ENCODE measurements around the gene UBE2D1. TPM values are rescaled to one million over a fixed set of nuclear protein-coding genes. Genes with fewer than 3 reads are reported as not detected.

The UBE2D1 gene
- total RNA-seq, 4 donors from 2014 or later: 3.0 to 21.9 (median 8.9) TPM

- H3K36me3 ChIP-seq: no peaks in the 10 kb centered on the region
- no peak for DNase-seq
- H3K27ac ChIP-seq: no peak overlapping the region
- WGBS, 2 donors (ENCODE audit: low coverage in 1 of 2): 91 to 92% methylated on average over 4 to 7 of the region's 7 CpGs
- TF ChIP-seq, protein P1, sequence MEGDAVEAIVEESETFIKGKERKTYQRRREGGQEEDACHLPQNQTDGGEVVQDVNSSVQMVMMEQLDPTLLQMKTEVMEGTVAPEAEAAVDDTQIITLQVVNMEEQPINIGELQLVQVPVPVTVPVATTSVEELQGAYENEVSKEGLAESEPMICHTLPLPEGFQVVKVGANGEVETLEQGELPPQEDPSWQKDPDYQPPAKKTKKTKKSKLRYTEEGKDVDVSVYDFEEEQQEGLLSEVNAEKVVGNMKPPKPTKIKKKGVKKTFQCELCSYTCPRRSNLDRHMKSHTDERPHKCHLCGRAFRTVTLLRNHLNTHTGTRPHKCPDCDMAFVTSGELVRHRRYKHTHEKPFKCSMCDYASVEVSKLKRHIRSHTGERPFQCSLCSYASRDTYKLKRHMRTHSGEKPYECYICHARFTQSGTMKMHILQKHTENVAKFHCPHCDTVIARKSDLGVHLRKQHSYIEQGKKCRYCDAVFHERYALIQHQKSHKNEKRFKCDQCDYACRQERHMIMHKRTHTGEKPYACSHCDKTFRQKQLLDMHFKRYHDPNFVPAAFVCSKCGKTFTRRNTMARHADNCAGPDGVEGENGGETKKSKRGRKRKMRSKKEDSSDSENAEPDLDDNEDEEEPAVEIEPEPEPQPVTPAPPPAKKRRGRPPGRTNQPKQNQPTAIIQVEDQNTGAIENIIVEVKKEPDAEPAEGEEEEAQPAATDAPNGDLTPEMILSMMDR (IDR thresholded peaks at IDR 0.05): no peak
- TF ChIP-seq EP300 (IDR thresholded peaks at IDR 0.05; ENCODE audit: low read depth): no peak
- no peak for TF ChIP-seq POLR2A (IDR thresholded peaks at IDR 0.05)
- no peak for TF ChIP-seq POLR2AphosphoS5 (IDR thresholded peaks at IDR 0.05)
- no peaks in the 10 kb centered on the region for H3K9me3 ChIP-seq
- in situ Hi-C loops (cut with MboI; ENCODE audit: low pct_ligation_motif_present in 1 of 4, low pct_unique_long_range_greater_than_20kb in 1 of 4, low sequenced_read_pairs in 3 of 4) (no loop called here), intact Hi-C loops (cut with DNase I; ENCODE audit: low total_unique reads) (no loop called here)
- H3K4me1 ChIP-seq: peaks cover 0 to 51% (median 12%) of the 10 kb centered on the region in 4 donors
- no peaks in the 10 kb centered on the region for H3K27me3 ChIP-seq
- no peak overlapping the region for H3K4me3 ChIP-seq
These were observed 17.1 kb downstream of the UBE2D1 start for GRCh38 chr10:58351616-58352578.

GRCh38 chr10:58352956-58353610, 18.3 kb downstream of the UBE2D1 start:
- DNase-seq: no peak
- Histone ChIP-seq H3K9me3 (no peaks in the 10 kb centered on the region), H3K36me3 (no peaks in the 10 kb centered on the region), H3K27ac (no peak overlapping the region), H3K27me3 (no peaks in the 10 kb centered on the region), H3K4me3 (no peak overlapping the region), H3K4me1 (peaks cover 3 to 56% (median 12%) of the 10 kb centered on the region in 4 donors)
- intact Hi-C loops (cut with DNase I; ENCODE audit: low total_unique reads): no loop called here
- 46 to 74% methylated on average over 2 of the region's 2 CpGs for WGBS, 2 donors (ENCODE audit: low coverage in 1 of 2)
- in situ Hi-C loops (cut with MboI; ENCODE audit: low pct_ligation_motif_present in 1 of 4, low pct_unique_long_range_greater_than_20kb in 1 of 4, low sequenced_read_pairs in 3 of 4): no loop called here
- TF ChIP-seq POLR2AphosphoS5 (IDR thresholded peaks at IDR 0.05) (no peak), POLR2A (IDR thresholded peaks at IDR 0.05) (no peak), EP300 (IDR thresholded peaks at IDR 0.05; ENCODE audit: low read depth) (no peak)
- TF ChIP-seq, protein P1 (IDR thresholded peaks at IDR 0.05): no peak

DNA sequence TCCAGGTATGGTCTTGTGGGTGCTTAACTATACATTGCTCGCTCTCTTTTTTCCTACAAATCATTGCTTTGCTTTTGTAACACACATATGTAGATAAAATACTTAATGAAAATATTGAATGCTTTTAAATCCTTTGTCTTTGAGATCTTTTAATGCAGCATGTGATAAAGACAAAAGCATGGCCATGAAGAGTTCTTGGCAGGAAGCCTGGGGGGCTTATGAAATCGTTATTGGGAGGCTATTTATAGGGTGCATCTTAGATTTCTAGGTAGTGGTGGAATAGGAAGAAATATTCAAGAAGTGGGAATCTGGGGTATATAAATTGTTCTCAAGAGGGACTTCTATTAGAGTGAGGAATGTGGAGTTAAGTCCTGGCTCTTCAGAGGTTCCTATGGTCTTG, 21.9 kb downstream of the UBE2D1 start:
- Histone ChIP-seq H3K27ac (no peak overlapping the region), H3K36me3 (no peaks in the 10 kb centered on the region), H3K4me1 (peaks cover 0 to 48% (median 15%) of the 10 kb centered on the region in 4 donors), H3K9me3 (no peaks in the 10 kb centered on the region), H3K27me3 (no peaks in the 10 kb centered on the region), H3K4me3 (no peak overlapping the region)
- in situ Hi-C loops (cut with MboI; ENCODE audit: low pct_ligation_motif_present in 1 of 4, low pct_unique_long_range_greater_than_20kb in 1 of 4, low sequenced_read_pairs in 3 of 4): no loop called here
- WGBS, 2 donors (ENCODE audit: low coverage in 1 of 2): 56 to 59% methylated on average over 2 of the region's 2 CpGs
- intact Hi-C loops (cut with DNase I; ENCODE audit: low total_unique reads): no loop called here
- no peak for TF ChIP-seq POLR2A (IDR thresholded peaks at IDR 0.05)
- TF ChIP-seq POLR2AphosphoS5 (IDR thresholded peaks at IDR 0.05): no peak
- no peak for TF ChIP-seq EP300 (IDR thresholded peaks at IDR 0.05; ENCODE audit: low read depth)
- TF ChIP-seq, protein P1 (IDR thresholded peaks at IDR 0.05): no peak
- no peak for DNase-seq

GRCh38 chr10:58358314-58358933, 23.6 kb downstream of the UBE2D1 start:
- intact Hi-C loops (cut with DNase I; ENCODE audit: low total_unique reads): no loop called here
- Histone ChIP-seq H3K4me1 (peaks cover 0 to 34% (median 10%) of the 10 kb centered on the region in 4 donors), H3K9me3 (no peaks in the 10 kb centered on the region), H3K4me3 (no peak overlapping the region), H3K27me3 (no peaks in the 10 kb centered on the region), H3K27ac (peak overlapping the region in 2 of 4 donors; percentile 2 to 32), H3K36me3 (peaks cover 0 to 13% (median 0%) of the 10 kb centered on the region in 4 donors)
- DNase-seq: no peak
- 60% methylated on average over 1 to 4 of the region's 4 CpGs for whole genome bisulfite sequencing, 2 donors (ENCODE audit: low coverage in 1 of 2)
- TF ChIP-seq, protein P1 (IDR thresholded peaks at IDR 0.05): no peak
- TF ChIP-seq POLR2A (IDR thresholded peaks at IDR 0.05): no peak
- no peak for TF ChIP-seq EP300 (IDR thresholded peaks at IDR 0.05; ENCODE audit: low read depth)
- TF ChIP-seq POLR2AphosphoS5 (IDR thresholded peaks at IDR 0.05): no peak
- in situ Hi-C loops (cut with MboI; ENCODE audit: low pct_ligation_motif_present in 1 of 4, low pct_unique_long_range_greater_than_20kb in 1 of 4, low sequenced_read_pairs in 3 of 4): no loop called here

All from transverse colon (tissue), 4 donors.